HUDEP-2 (cell line): ENCODE data around the gene COA5.

ENCODE experiments used
- DNase-seq, 76 experiments: peaks; one replicate each; lab custom pipeline; 2025; ENCODE audit not compliant: unreplicated experiment in 76 of 76; lab: John Stamatoyannopoulos, UW

COA5 gene

DNA sequence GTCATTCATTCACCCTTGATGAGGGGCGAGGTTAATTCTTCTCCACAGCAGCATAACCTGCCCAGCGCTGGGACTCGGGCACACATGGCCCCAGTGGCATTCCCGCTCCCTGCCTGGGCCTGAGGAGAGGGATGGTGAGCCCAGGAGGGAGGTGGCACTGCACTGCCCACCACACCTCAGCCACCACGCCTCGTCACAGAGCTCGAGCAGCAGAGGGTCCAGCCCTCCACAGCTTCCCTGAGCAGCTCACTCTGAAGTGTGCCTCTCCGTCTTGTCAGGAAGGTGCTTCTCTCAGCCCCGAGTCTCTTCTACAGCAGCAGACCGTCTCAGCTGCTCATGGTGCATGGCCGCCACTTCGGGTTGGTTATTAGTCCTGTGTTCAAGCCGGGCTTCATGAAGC, 34.9 kb downstream of the COA5 start:
- DNase-seq: no peak

DNA sequence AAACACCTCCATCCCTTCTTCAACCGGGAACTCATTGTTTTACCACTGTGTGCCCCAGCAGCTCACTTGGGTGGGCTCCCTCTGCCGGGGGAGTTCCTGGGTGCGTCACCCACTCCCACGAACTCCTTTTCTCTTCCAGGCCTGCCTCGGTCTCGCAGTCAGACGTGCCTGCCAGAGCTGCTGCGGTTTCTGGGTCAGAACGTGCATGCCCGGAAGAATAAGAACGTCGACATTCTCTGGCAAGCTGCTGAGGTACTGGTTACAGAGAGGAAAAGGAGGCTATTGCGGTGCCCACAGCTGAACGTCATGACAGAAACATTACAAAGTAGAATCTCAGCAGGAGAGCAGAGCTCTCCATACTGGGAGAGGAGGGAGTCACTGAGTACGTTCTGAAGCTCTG, 35.6 kb downstream of the COA5 start:
- DNase-seq: no peak

DNA sequence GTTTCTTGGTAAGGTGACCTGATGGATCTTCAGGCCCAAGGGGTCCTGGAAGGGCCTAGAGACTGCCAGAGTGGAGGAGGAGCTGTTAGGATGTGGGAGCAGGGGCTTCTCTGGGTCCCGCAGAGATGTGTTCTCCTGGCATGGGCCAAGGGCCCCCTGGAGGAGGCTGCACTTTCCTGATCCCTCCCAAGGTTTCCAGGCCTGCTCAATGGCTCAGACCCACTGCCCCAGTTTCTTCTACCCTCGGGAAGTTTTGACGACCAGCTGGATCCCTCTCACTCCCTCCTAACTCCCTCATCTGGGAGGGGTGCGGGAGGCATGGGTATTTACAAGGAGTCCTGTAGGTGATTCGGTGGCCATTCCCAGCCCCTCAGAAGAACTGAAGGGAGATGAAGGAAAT, 36.1 kb downstream of the COA5 start:
- no peak for DNase-seq

DNA sequence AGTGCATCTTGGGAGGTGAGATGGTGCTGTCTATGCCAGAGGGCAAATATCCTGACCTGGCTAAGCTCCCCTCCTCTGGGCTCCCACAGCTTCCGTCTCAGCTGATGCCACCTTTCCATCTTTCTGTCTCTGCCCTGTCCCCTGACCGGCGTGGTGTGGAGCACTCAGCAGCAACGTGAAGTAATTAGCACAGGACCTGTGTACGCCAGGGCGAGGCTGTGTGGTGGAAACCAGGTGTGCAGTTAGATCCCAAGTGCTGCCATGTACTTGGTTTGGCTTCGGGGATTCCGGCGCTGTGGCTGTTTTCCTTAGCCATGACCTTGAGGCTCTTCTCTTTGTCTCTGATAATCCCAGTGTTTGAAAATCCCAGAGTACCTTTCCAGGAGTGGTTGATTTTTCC, 36.5 kb downstream of the COA5 start:
- DNase-seq: no peak

DNA sequence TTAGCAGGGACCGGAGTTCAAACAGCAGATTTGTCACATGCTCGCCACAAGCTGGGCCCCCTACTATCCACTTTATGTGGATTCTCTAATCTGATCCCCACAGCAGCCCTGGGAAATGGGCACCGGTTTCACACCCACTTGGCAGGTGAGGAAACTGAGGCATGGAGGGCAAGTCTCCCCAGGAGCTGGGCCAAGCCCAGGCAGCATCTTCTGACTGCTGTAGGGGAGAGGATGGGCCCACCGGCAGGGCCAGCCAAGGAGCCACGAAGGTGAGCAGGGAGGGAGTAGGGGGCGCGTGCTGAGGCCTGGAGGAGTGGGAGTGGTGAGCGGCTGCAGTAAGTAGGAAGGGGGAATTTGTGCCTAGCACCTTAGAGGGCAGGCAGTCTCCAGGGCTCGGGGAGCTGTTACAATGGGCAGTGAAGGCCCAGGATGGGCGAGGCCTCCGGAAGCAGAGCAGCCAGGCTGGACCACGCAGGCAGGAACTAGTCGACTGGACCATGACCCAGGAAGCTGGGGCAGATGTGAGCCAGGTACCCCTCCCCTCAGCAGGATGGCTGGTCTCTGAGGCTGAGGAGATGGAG, 37.1 kb downstream of the COA5 start:
- DNase-seq: no peak

DNA sequence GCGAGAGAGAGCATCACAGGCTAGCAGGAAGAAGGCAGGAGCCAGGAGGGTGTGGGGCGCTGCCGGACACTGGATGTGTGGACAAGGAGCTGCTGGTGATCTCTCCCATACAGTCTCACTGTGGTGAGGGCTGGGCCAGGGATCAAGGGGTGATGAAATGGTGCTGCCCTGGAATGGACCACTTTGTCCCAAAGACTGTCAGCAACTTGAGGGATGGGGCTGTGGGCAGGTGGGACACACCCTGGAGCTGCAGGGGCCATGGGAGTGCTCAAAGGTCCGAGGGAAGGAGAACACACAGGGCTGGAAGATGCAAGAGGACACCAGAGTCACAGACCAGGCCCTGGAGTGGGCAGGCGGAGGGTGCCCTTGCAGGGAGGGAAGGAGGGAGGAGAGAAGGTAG, 38.0 kb downstream of the COA5 start:
- no peak for DNase-seq

DNA sequence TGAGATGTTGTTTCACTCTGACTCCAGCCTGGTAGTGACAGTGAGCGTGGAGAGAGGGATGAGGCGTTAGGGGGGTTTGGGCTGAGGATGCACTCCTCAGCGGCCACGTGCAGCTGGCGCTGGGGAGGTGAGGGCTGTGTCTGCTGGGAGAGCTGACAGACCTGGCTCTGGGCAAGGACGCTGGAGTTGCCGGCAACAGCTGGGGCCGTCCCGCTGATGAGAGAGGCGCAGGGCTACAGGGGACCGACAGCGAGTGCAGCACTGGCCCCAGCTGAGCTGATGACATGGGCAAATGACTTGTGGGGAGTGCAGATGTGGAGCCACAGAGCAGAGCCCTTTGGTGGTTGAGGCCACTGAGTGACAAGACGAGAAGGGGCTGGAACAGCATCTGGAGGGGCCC, 38.4 kb downstream of the COA5 start:
- DNase-seq: no peak

DNA sequence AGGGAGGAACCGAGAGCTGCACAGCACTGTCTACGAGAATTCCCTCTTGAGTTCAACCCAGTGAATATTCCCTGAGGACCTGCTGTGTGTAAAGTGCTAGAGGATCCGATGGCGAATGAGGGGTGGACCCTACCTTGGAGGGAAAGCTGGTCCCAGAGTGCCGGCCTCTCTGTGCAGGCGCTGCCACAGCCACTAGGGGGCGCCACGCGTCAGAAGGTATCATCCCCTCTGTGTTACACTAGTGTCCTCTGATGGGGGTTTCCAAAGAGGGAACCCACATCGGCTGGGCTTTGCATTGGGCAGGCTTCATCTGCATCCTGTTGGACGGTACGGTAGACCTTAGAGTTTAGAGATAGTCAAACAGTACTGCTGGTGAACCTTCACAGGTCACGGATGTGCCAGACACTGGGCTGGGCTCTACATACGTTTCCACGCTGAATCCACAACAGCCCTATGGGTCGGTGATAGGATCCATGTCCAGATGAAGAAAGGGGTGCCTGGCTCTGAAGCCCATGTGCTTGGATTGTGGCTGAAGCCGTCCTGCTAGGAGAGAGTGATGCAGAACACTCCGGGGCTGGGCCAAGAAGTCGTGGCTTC, 39.0 kb downstream of the COA5 start:
- DNase-seq: peak in 49 of 76 experiments; percentile 3 to 51 (median 26)

DNA sequence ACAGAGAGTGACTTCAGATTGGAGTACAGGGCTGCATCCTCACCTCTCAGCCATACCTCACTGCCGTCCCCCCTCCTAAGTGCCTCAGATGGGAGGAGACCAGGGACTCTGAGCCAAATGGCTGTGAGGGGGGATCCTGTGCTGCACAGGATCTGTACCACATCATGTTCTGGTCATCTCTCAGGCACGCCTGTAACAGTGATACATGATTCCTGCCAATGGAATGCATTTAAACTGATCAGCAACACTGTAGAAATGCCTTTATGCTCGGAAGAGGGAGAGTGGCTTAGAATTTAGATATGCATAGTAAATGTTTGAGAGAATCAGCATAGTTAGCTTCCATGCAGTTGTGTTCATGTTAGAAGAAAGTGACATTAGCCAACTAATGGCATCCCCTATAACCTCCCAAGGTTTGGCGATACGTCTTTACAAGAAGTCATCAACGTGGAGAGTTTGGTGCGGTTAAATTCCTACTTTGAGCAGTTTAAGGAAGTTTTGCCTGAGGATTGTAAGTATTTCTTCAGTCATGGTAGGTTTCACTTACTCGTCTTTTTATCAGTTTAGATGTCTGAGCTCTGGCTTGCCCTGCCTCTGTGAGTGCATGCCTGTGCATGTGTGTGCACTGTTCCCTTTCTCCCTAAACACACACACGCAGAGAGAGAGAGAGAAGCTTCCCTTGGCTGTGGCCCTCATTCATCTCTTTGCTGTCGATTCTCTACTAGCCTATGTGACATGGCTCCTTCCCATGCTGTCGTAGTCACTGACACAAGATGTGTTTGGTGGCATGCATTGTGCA, 40.0 kb downstream of the COA5 start:
- no peak for DNase-seq

DNA sequence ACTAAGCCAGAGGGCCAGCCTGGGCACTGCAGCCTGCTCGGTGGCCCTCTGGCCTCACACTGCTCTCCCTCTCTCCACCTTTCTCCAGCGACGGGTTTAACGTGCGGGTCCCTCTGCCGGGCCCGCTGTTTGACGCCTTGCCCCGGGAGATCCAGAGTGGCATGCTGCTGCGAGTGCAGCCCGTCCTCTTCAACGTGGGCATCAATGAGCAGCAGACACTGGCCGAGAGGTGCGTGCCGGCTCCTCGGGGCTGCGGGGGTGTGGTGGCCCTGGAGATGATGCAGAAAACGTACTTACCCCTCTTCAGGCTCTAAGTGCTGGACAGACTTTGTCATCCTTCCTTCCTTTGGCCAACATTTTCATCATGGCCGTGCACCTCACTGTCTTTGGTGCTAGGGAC, 42.4 kb downstream of the COA5 start:
- no peak for DNase-seq

DNA sequence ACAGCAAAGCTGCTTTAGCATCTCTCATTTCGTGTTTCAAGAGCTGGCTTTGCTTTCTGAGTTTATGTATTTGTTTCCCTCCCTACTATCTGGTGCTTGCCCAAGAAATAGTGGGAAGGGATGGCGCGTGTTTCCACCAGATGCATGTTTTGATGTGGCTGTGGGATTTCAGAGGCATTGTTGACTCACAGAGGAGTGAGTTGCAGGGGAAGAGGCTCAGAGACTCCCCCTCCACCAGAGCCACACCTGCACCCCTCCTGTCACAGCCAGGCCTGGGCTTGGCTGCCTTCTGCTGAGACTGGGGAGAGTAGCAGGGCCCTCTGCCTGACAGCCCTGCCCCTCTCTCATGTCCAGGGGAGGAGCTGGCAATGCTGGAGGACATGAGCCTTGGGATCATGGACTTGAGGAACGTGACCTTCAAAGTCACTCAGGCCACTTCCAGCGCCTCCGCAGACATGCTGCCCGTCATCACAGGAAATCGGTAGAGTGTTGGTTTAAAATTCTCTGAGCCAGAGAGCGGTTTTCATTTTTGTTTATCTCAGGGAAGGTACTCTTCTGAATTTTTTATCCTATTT, 42.9 kb downstream of the COA5 start:
- no peak for DNase-seq

DNA sequence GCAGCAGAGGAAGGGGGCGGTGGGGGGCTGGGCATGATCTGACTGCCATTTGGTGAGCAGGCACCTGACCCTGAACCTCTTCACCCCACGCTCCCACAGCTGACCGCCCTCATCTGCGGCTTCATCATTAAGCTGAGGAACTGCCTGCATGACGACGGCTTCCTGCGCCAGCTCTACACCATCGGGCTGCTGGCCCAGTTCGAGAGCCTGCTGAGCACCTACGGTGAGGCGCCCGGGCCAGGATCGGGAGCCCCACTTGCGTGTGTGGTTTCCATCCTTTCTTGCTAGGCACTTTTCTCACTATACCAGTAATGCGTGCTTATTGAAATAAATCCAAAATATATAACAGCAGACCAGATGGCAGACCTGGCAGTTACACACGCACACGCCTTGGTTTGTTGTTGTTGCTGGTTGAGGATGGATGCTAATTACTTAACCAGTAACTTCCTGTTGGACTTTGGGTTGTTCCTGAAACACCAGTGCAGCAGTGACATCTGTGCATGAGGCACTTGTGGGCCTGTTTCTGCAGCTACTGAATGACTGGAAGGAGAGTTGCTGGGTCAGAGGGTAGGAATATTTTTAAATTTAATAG, 43.7 kb downstream of the COA5 start:
- no peak for DNase-seq

DNA sequence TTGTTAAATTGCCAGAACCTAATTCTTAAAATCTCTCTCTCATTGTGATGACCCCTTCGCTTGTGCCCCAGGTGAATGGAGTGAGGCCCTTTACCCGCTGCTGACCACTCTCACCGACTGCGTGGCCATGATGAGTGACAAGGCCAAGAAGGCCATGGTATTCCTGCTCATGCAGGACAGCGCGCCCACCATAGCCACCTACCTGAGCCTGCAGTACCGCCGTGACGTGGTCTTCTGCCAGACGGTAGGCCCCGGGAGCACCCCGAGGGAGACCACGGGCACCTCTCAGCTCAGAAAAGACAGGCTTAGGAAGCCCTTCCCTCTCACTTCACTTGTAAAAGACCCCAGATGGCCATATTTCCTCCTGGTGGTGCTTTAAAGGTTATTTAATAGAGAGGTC, 44.9 kb downstream of the COA5 start:
- no peak for DNase-seq

DNA sequence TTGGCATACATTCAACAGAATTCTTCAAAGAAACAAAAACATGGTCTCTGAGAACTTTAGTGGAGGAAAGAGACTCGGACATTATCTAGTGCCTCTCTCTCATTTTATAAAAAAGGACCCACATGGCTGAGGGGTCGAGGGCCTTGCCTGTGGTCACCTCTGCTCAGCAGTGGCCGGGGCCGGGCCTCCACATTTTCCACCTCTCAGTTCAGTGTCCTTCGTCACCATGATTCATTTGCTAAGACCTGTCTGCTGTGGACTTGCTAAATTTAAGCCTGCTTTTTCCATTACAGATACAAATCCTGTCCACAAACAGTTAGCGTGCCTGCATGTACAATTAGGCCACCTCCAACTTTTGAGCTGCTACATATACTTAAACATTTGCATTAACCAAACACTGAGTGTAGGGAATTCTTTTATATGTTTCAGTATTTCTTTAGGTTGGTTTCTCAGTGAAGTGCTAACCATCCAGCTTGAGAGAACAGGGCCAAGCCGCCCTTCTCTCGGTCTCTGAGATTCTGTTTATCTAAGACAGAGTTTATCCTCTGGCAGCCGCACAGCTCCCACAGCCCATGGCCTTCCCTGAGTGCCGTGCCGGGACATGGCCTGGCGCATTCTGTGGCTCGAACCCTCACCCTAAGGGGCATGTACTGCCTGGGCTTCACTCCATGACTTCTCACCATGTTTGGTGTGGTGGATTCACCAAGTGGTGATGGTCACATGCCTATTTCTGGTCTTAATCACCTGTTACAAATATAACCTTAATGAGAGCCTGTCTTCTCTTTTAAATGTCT, 46.2 kb downstream of the COA5 start:
- no peak for DNase-seq

DNA sequence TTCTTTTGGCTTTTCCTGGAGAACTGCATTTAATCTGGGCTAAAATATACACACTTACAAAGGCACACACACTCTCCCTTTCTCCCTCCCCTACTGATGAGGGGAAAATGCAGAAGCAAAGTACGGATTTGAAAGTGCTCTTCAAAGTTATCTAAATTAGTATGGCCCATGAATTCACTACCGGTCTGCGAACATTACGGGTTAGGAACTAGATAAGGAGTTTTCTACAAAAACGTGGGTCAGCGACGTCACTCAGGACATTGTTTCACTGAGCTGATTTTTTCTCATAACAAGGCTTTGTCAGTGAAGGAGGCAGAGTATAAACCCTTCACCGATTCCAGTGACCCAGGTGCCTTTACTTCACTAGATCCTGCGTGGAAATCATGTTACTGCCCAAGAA, 47.3 kb downstream of the COA5 start:
- no peak for DNase-seq

DNA sequence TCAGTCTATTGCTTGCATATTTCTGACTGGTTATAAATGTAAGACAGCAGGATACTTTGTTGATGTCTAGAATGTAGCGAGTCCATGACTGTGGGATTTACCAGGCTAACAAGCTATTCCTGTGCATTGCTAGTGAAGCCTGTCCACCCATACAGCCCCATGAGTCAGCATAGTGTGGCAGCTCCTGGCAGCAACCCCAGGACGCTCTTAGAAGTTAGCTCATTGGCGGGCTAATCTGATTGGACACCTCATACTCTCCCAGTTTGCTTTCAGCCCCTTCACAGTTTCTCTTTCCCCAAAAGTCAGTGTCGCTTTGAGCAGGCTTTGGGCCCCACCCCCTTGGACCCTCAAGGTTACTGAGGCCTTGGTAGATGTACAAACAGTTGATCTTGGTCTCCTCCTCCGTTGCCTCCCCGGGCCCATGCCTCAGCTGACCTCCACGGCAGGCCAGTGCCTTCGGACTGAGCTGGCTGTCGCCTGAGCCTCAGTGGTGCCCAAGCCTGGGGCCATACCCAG, 48.0 kb downstream of the COA5 start:
- DNase-seq: peak in 74 of 76 experiments; percentile 8 to 87 (median 66)

DNA sequence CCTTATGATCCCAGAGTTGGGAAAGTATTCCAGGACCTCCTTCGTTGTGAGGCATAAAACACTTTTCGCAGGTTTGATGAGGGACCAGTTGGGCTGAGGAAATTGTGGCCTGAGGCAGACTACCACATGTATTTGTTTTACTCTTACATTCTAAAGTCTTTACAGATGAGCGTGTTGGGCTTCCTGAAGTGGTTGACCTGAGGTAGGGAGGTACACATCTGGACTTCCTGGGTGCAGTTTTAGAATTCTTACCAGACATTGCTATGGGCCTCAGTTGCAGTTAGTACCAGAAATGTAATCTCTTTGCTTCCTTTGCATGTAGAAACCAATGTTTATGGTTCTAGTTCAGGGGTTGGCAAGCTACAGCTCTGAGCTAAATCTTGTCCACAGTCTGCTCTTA, 48.7 kb downstream of the COA5 start:
- DNase-seq: no peak

DNA sequence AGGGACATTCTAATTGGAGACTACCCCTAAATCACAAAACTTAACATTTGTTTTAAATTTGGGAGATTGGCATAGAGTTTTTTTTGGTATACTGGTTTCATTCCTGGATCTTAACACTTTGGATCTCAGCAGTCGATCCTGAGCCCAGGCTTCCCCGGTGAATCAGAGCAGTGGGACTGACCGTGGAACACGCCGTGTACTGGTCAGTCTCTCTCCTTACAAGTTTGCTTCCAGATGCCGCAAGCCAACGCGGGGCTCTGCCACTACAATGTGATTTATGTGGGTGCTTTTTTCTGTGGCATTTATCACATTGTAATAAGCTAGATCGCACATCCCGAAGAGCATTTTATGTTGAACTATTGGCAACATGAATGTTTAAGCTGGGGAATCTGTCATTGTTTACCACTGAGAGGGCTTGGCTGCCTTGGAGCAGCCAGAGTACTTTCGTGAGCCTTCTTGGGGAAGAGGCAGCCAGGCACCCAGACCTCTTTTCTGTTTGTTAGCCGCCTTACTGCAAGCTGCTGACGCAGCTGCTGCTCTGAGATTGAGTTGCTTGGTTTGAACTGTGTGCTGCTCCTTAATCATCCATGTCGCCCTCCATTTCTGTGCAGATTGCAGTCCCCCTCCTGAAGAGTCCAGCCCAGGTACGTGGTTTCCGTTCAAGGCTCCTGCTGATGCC, 49.3 kb downstream of the COA5 start:
- no peak for DNase-seq

DNA sequence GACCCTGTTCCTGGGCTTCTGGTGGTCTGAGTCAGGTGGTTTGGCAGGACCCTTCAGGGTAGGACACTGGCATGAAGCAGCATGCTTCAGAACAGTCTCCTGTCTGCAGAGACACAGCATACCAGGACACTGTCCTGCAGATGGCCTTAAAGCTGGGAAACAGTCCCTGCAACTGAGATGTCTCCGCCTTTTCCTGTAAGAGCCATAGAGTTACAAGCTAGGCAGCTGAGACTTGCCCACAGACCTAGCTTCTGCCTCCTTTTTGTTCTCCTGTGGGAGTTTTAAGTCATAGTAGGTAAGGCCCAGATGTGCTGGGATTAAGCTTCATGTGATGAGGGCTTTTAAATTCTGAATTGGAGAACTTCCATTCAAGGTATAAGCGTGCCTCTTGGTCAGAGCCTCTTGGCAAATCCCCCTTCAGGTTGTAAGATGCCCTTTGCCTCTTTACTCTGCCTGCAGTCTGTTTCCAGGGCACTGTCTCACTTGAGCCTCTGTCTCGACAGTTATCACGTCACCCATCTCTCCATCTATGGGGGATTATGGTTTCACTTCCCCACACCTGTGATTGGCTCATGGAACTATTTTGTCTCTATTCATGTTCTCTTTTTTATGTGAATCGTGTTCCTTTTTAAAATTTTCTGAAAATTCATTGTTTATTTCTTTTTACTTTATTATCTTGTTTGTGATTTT, 51.8 kb downstream of the COA5 start:
- no peak for DNase-seq
